Middle frontal gyrus (tissue), 1 donor: ENCODE results near the gene NKD2.
"Not testable (repeated sequence)": the region's sequence is repeated elsewhere in the genome, so short reads cannot be mapped to it uniquely, and the experiment has no call there.

Source experiments
- DNase-seq: peaks from one replicate; pipeline ENCODE4 v3.0.0-alpha.2; 2015; ENCODE audit warnings: low spot score; ENCODE audit errors: extremely low spot score

The NKD2 gene

GRCh38 chr5:1056611-1057484 is 48.2 kb downstream of the NKD2 start:
- no peak for DNase-seq

GRCh38 chr5:1057485-1058082 is 49.0 kb downstream of the NKD2 start:
- no peak for DNase-seq

GRCh38 chr5:1058083-1058945 is 49.7 kb downstream of the NKD2 start:
- DNase-seq: no peak

- no peak for DNase-seq
Measured at GRCh38 chr5:1058988-1059883, 50.6 kb downstream of the NKD2 start.

GRCh38 chr5:1059884-1060263 is 51.3 kb downstream of the NKD2 start:
- no peak for DNase-seq

GRCh38 chr5:1060535-1060981 is 52.0 kb downstream of the NKD2 start:
- DNase-seq: no peak

GRCh38 chr5:1061292-1061691 is 52.7 kb downstream of the NKD2 start:
- DNase-seq: not testable (repeated sequence)

GRCh38 chr5:1061916-1062315 is 53.3 kb downstream of the NKD2 start:
- no peak for DNase-seq

- no peak for DNase-seq
Measured at GRCh38 chr5:1062761-1063568, 54.4 kb downstream of the NKD2 start.

GRCh38 chr5:1063661-1064382 is 55.2 kb downstream of the NKD2 start:
- no peak for DNase-seq

GRCh38 chr5:1064383-1065142 is 56.0 kb downstream of the NKD2 start:
- no peak for DNase-seq

GRCh38 chr5:1065143-1065750 is 56.6 kb downstream of the NKD2 start:
- DNase-seq: no peak

- no peak for DNase-seq
Measured at GRCh38 chr5:1065891-1066650, 57.5 kb downstream of the NKD2 start.

GRCh38 chr5:1066676-1067075 is 58.1 kb downstream of the NKD2 start:
- DNase-seq: no peak

- DNase-seq: no peak
Measured at GRCh38 chr5:1067141-1068121, 58.8 kb downstream of the NKD2 start.

GRCh38 chr5:1068204-1068894 is 59.7 kb downstream of the NKD2 start:
- DNase-seq: no peak
